Measurements from ENCODE around the gene SART3. TPM values are rescaled to one million over a fixed set of nuclear protein-coding genes. Genes with fewer than 3 reads are reported as not detected.

The SART3 gene
- polyA plus RNA-seq, 1 donor (not counting 4 experiments of a cell fraction or from before 2014, with no cell fraction given), result 19.0 TPM

GRCh38 chr12:108580531-108580930, 19.6 kb upstream of the SART3 start:
- H3K9me1 ChIP-seq (ENCODE audit: control insufficient read depth, extremely low read depth, insufficient read depth, low read length), result no peaks in the 10 kb centered on the region
- FAIRE-seq, result no peak
- no peaks in the 10 kb centered on the region for H4K20me1 ChIP-seq (ENCODE audit: control insufficient read depth, extremely low read depth, insufficient read depth, low read length)
- no peak for TF ChIP-seq CTCF (optimal IDR thresholded peaks at IDR 0.05 in 1 of 3, IDR thresholded peaks at IDR 0.05 in 1 of 3, conservative IDR thresholded peaks at IDR 0.05 in 1 of 3; ENCODE audit: extremely low read depth in 1 of 3, insufficient read depth in 2 of 3, low read length in 3 of 3)
- TF ChIP-seq EZH2 (IDR thresholded peaks at IDR 0.05; ENCODE audit: low read length), result no peak
- H3K27me3 ChIP-seq (ENCODE audit: control insufficient read depth, extremely low read depth, insufficient read depth, low read length), result peaks cover 5% of the 10 kb centered on the region
- no peaks in the 10 kb centered on the region for H3K4me1 ChIP-seq (ENCODE audit: control insufficient read depth, extremely low read depth, insufficient read depth, low read length)
- no peaks in the 10 kb centered on the region for H3K36me3 ChIP-seq (ENCODE audit: control insufficient read depth in 2 of 2, extremely low read depth in 1 of 2, insufficient read depth in 2 of 2, low read length in 2 of 2)
- no peaks in the 10 kb centered on the region for H3K79me2 ChIP-seq (ENCODE audit: control insufficient read depth, insufficient read depth, low read length)
- DNase-seq (ENCODE audit: low read depth, low spot score), result no peak
- H3K9me3 ChIP-seq (ENCODE audit: control insufficient read depth, low read depth, low read length), result no peaks in the 10 kb centered on the region
- no peak overlapping the region for H2AFZ ChIP-seq (ENCODE audit: control insufficient read depth, low read length)
- H3K4me3 ChIP-seq (ENCODE audit: control insufficient read depth in 2 of 3, extremely low read depth in 1 of 3, insufficient read depth in 2 of 3, low read depth in 1 of 3, low read length in 3 of 3), result no peak overlapping the region
- no peak overlapping the region for H3K27ac ChIP-seq (ENCODE audit: control insufficient read depth, insufficient read depth, low read length)
- dilution Hi-C loops (cut with MboI; ENCODE audit: extremely low pct_ligation_motif_present, low sequenced_read_pairs), result no loop called here
- no peak overlapping the region for H3K4me2 ChIP-seq (ENCODE audit: control insufficient read depth, extremely low read depth, insufficient read depth, low read depth, low read length)
- no peak overlapping the region for H3K9ac ChIP-seq (ENCODE audit: control insufficient read depth, extremely low read depth, insufficient read depth, low read length)

GRCh38 chr12:108578813-108579212, 17.8 kb upstream of the SART3 start:
- Histone ChIP-seq H2AFZ (ENCODE audit: control insufficient read depth, low read length) (no peak overlapping the region), H3K4me3 (ENCODE audit: control insufficient read depth in 2 of 3, extremely low read depth in 1 of 3, insufficient read depth in 2 of 3, low read depth in 1 of 3, low read length in 3 of 3) (no peak overlapping the region), H3K4me1 (ENCODE audit: control insufficient read depth, extremely low read depth, insufficient read depth, low read length) (no peaks in the 10 kb centered on the region), H3K9me3 (ENCODE audit: control insufficient read depth, low read depth, low read length) (no peaks in the 10 kb centered on the region), H3K9ac (ENCODE audit: control insufficient read depth, extremely low read depth, insufficient read depth, low read length) (no peak overlapping the region), H3K27me3 (ENCODE audit: control insufficient read depth, extremely low read depth, insufficient read depth, low read length) (peaks cover 5% of the 10 kb centered on the region), H3K36me3 (ENCODE audit: control insufficient read depth in 2 of 2, extremely low read depth in 1 of 2, insufficient read depth in 2 of 2, low read length in 2 of 2) (no peaks in the 10 kb centered on the region), H3K9me1 (ENCODE audit: control insufficient read depth, extremely low read depth, insufficient read depth, low read length) (no peaks in the 10 kb centered on the region), H3K27ac (ENCODE audit: control insufficient read depth, insufficient read depth, low read length) (no peak overlapping the region), H3K4me2 (ENCODE audit: control insufficient read depth, extremely low read depth, insufficient read depth, low read depth, low read length) (no peak overlapping the region), H3K79me2 (ENCODE audit: control insufficient read depth, insufficient read depth, low read length) (no peaks in the 10 kb centered on the region), H4K20me1 (ENCODE audit: control insufficient read depth, extremely low read depth, insufficient read depth, low read length) (no peaks in the 10 kb centered on the region)
- dilution Hi-C loops (cut with MboI; ENCODE audit: extremely low pct_ligation_motif_present, low sequenced_read_pairs), result no loop called here
- FAIRE-seq (no peak), DNase-seq (ENCODE audit: low read depth, low spot score) (no peak)
- no peak for TF ChIP-seq CTCF (optimal IDR thresholded peaks at IDR 0.05 in 1 of 3, IDR thresholded peaks at IDR 0.05 in 1 of 3, conservative IDR thresholded peaks at IDR 0.05 in 1 of 3; ENCODE audit: extremely low read depth in 1 of 3, insufficient read depth in 2 of 3, low read length in 3 of 3)
- no peak for TF ChIP-seq EZH2 (IDR thresholded peaks at IDR 0.05; ENCODE audit: low read length)
